CD14-positive monocyte (primary cell): ENCODE data around the gene RPL26. TPM values are rescaled to one million over a fixed set of nuclear protein-coding genes. Genes with fewer than 3 reads are reported as not detected.

ENCODE experiments used
- DNase-seq, 3 donors: peaks; one replicate each; pipeline ENCODE4 v3.0.0-alpha.2; 2011 to 2022
- H2AFZ ChIP-seq: 2 replicates; pipeline ENCODE4 v1.6.0; 2012; ENCODE audit warnings: mild to moderate bottlenecking, low read depth, low read length, inconsistent platforms; ENCODE audit not compliant: insufficient read depth, poor library complexity, severe bottlenecking
- H3K27ac ChIP-seq, 2 donors: 1 replicate in 1 of 2; 2 replicates in 1 of 2; pipeline ENCODE4 v1.5.1; 2012 to 2013; ENCODE audit warnings: low read length in 2 of 2, control low read depth in 1 of 2, inconsistent platforms in 1 of 2, low read depth in 1 of 2, mild to moderate bottlenecking in 1 of 2
- H3K27me3 ChIP-seq, 2 donors: one replicate each; pipeline versions ENCODE4 v1.6.0 to v1.6.1; 2011 to 2013; ENCODE audit warnings: low read length in 2 of 2; ENCODE audit not compliant: control insufficient read depth in 2 of 2, insufficient read depth in 2 of 2
- H3K36me3 ChIP-seq, 2 donors: replicated peaks in 1 of 2; 1 replicate in 1 of 2; 2 replicates in 1 of 2; pipeline versions ENCODE4 v1.5.1 to v1.6.1; 2012 to 2013; ENCODE audit warnings: low read length in 2 of 2, control low read depth in 1 of 2, inconsistent platforms in 1 of 2, mild to moderate bottlenecking in 1 of 2; ENCODE audit not compliant: insufficient read depth in 2 of 2, control insufficient read depth in 1 of 2
- H3K4me1 ChIP-seq, 2 donors: 1 replicate in 1 of 2; 2 replicates in 1 of 2; pipeline versions ENCODE4 v1.5.1 to v1.6.1; 2012 to 2013; ENCODE audit warnings: low read length in 2 of 2, control low read depth in 1 of 2, inconsistent platforms in 1 of 2, mild to moderate bottlenecking in 1 of 2, moderate library complexity in 1 of 2; ENCODE audit not compliant: insufficient read depth in 2 of 2, control insufficient read depth in 1 of 2
- H3K4me2 ChIP-seq: replicated peaks from 2 replicates; pipeline ENCODE3; 2012; ENCODE audit warnings: low read length, moderate library complexity, mild to moderate bottlenecking; ENCODE audit not compliant: poor library complexity, severe bottlenecking; ENCODE audit errors: extremely low read depth
- H3K4me3 ChIP-seq, 3 experiments: fragments of 200-600 bp in 1 of 3; sonication (generic) in 1 of 3; replicated peaks in 1 of 3; 1 replicate in 2 of 3; 2 replicates in 1 of 3; pipeline ENCODE4 v1.5.1; 2011 to 2013; ENCODE audit warnings: low read length in 3 of 3, mild to moderate bottlenecking in 3 of 3, control low read depth in 2 of 3, low read depth in 2 of 3, inconsistent platforms in 1 of 3, moderate library complexity in 1 of 3
- H3K79me2 ChIP-seq: 2 replicates; pipeline ENCODE4 v1.6.0; 2012; ENCODE audit warnings: mild to moderate bottlenecking, control low read depth, inconsistent platforms, low read length, moderate library complexity; ENCODE audit not compliant: insufficient read depth
- H3K9ac ChIP-seq: 2 replicates; pipeline ENCODE4 v1.6.0; 2017; ENCODE audit warnings: low read length, mild to moderate bottlenecking; ENCODE audit not compliant: insufficient read depth, poor library complexity, severe bottlenecking
- H3K9me3 ChIP-seq, 2 donors: replicated peaks in 1 of 2; 1 replicate in 1 of 2; 2 replicates in 1 of 2; pipeline versions ENCODE4 v1.5.1 to v1.6.1; 2012 to 2013; ENCODE audit warnings: low read length in 2 of 2, control low read depth in 1 of 2; ENCODE audit not compliant: control insufficient read depth in 1 of 2, insufficient read depth in 1 of 2
- H4K20me1 ChIP-seq: 2 replicates; pipeline ENCODE4 v1.6.0; 2012; ENCODE audit warnings: mild to moderate bottlenecking, low read length, control low read depth, moderate library complexity; ENCODE audit not compliant: insufficient read depth
- H3K27ac Mint-ChIP-seq, 7 donors: one replicate each; pipeline ENCODE4 v1.8.0; 2020; ENCODE audit warnings: mild to moderate bottlenecking in 7 of 7, mixed read lengths in 7 of 7, moderate library complexity in 6 of 7, inconsistent platforms in 2 of 7
- H3K27me3 Mint-ChIP-seq, 3 donors: one replicate each; pipeline ENCODE4 v1.8.0; 2021 to 2022; ENCODE audit warnings: low read depth in 3 of 3, mild to moderate bottlenecking in 3 of 3, mixed read lengths in 3 of 3, moderate library complexity in 3 of 3, inconsistent platforms in 1 of 3
- H3K36me3 Mint-ChIP-seq, 2 donors: one replicate each; pipeline ENCODE4 v1.8.0; 2020; ENCODE audit warnings: mixed read lengths in 2 of 2, inconsistent platforms in 1 of 2, mild to moderate bottlenecking in 1 of 2
- H3K4me1 Mint-ChIP-seq: one replicate; pipeline ENCODE4 v1.8.0; 2020; ENCODE audit warnings: mild to moderate bottlenecking, mixed read lengths
- H3K4me3 Mint-ChIP-seq, 2 donors: one replicate each; pipeline ENCODE4 v1.8.0; 2020; ENCODE audit warnings: mild to moderate bottlenecking in 2 of 2, mixed read lengths in 2 of 2, moderate library complexity in 1 of 2
- H3K9me3 Mint-ChIP-seq, 7 donors: one replicate each; pipeline ENCODE4 v1.8.0; 2020 to 2022; ENCODE audit warnings: mixed read lengths in 7 of 7, mild to moderate bottlenecking in 6 of 7, moderate library complexity in 6 of 7, inconsistent platforms in 2 of 7
- WGBS: methylation state at CpG from one replicate; pipeline ENCODE4 v1.1.5; 2013; ENCODE audit warnings: missing lambda C conversion rate; ENCODE audit not compliant: insufficient coverage; 5-methylcytosine and 5-hydroxymethylcytosine counted together
- intact Hi-C, 2 donors: fragments of 100-400 bp; cut with micrococcal nuclease; formaldehyde crosslinking; loops; one replicate each; pipeline versions ENCODE4 v1.15.0 to v1.15.1; 2023
- polyA plus RNA-seq, 3 donors: library from polyadenylated mRNA; depleted of rRNA in 1 of 3; unstranded in 2 of 3; stranded (reverse) in 1 of 3; fragments of 300-500 nt in 2 of 3; fragments of >200 nt in 1 of 3; fragmentation: Illumina TruSeq in 2 of 3; gene quantifications; 1 replicate in 2 of 3; 2 replicates in 1 of 3; pipeline ENCODE4 v1.2.3, GENCODE V29; 2012 to 2021
- TF ChIP-seq, protein P1 (sequence below): fragments of 200-600 bp; IDR thresholded peaks from one replicate; pipeline ENCODE4 v1.8.0; 2022; ENCODE audit warnings: antibody characterized with exemption, mild to moderate bottlenecking

The RPL26 gene
- polyA plus RNA-seq, 3 donors, result 859 to 4,469 (median 884) TPM

DNA sequence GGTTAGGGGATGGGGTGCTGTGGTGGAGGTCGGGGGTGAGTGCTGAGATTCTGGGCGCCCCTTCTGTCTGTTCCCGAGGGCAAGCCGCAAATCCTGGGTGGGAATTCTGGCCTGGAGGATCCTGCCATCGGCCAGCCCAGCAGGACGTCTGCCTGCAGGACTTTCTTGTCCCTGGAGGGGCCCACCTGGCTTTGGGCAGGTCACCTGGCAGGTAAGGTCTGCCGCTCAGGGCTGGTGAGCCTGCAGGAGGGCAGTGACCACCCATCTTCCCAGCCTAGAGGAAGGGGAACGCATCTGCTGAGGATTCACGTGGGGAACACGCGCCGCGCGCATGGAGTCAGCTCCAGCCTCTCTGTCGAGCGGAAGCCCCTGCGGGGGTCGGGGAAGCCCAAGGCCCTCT lies 9.3 kb upstream of the RPL26 start:
- no peaks in the 10 kb centered on the region for H3K36me3 Mint-ChIP-seq
- H3K9ac ChIP-seq, result no peak overlapping the region
- H3K27me3 Mint-ChIP-seq, result peaks cover 4 to 10% (median 8%) of the 10 kb centered on the region in 3 donors
- H3K79me2 ChIP-seq, result no peaks in the 10 kb centered on the region
- H3K4me3 ChIP-seq, result no peak overlapping the region
- H3K27ac Mint-ChIP-seq, result no peak overlapping the region
- no peaks in the 10 kb centered on the region for H3K36me3 ChIP-seq
- no peaks in the 10 kb centered on the region for H3K9me3 ChIP-seq
- no peaks in the 10 kb centered on the region for H4K20me1 ChIP-seq
- peaks cover 0 to 5% (median 0%) of the 10 kb centered on the region in 7 donors for H3K9me3 Mint-ChIP-seq
- intact Hi-C loops, result no loop called here
- H3K4me2 ChIP-seq, result no peak overlapping the region
- TF ChIP-seq, protein P1, sequence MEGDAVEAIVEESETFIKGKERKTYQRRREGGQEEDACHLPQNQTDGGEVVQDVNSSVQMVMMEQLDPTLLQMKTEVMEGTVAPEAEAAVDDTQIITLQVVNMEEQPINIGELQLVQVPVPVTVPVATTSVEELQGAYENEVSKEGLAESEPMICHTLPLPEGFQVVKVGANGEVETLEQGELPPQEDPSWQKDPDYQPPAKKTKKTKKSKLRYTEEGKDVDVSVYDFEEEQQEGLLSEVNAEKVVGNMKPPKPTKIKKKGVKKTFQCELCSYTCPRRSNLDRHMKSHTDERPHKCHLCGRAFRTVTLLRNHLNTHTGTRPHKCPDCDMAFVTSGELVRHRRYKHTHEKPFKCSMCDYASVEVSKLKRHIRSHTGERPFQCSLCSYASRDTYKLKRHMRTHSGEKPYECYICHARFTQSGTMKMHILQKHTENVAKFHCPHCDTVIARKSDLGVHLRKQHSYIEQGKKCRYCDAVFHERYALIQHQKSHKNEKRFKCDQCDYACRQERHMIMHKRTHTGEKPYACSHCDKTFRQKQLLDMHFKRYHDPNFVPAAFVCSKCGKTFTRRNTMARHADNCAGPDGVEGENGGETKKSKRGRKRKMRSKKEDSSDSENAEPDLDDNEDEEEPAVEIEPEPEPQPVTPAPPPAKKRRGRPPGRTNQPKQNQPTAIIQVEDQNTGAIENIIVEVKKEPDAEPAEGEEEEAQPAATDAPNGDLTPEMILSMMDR, result no peak
- no peak overlapping the region for H2AFZ ChIP-seq
- no peak overlapping the region for H3K27ac ChIP-seq
- 92% methylated on average over 13 of the region's 18 CpGs for WGBS
- peaks cover 8% of the 10 kb centered on the region for H3K4me1 Mint-ChIP-seq
- peaks cover 0 to 6% of the 10 kb centered on the region in 2 donors for H3K27me3 ChIP-seq
- H3K4me1 ChIP-seq, result peaks cover 0 to 4% of the 10 kb centered on the region in 2 donors
- no peak for DNase-seq
- H3K4me3 Mint-ChIP-seq, result no peak overlapping the region

DNA sequence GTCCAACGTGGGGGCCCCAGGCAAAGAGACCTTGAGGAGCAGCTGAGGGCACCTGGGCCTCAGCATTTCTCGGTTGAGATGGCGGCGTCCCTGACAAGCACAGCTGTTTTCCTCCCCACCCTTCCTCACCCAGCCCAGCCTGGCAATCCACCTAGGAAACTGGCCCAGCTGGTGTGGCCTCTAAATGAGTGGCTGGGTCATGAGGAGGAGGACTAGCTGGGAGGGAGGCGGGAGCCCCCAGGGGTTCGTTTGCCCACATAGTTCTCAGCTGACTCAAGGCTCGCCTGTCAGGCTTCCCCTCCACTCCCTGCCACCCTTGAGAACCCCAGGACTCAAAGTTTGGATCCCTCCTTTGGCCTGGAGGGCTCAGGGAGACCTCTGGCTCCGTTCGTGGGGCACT lies 8.7 kb upstream of the RPL26 start:
- Histone ChIP-seq H3K36me3 (no peaks in the 10 kb centered on the region), H3K4me1 (peaks cover 0 to 4% of the 10 kb centered on the region in 2 donors), H3K79me2 (no peaks in the 10 kb centered on the region), H3K27ac (no peak overlapping the region), H3K4me3 (no peak overlapping the region), H3K9ac (no peak overlapping the region), H3K27me3 (peaks cover 0 to 5% of the 10 kb centered on the region in 2 donors), H4K20me1 (no peaks in the 10 kb centered on the region), H2AFZ (no peak overlapping the region), H3K4me2 (no peak overlapping the region), H3K9me3 (no peaks in the 10 kb centered on the region)
- intact Hi-C loops, result no loop called here
- Mint-ChIP-seq H3K36me3 (no peaks in the 10 kb centered on the region), H3K4me3 (no peak overlapping the region), H3K27ac (no peak overlapping the region), H3K4me1 (peaks cover 8% of the 10 kb centered on the region), H3K9me3 (peaks cover 0 to 5% (median 0%) of the 10 kb centered on the region in 7 donors), H3K27me3 (peaks cover 4 to 10% (median 8%) of the 10 kb centered on the region in 3 donors)
- 57% methylated on average over 2 of the region's 9 CpGs for WGBS
- no peak for DNase-seq
- TF ChIP-seq, protein P1, result no peak
